T-helper 2 cell (primary cell): ENCODE measurements around the gene KRTAP10-1.

Experiments
- DNase-seq, 5 experiments: peaks; one replicate each; pipeline versions ENCODE4 v3.0.0 to v3.0.0-alpha.2; 2012 to 2022

Gene KRTAP10-1

GRCh38 chr21:44527156-44527982, 12.6 kb downstream of the KRTAP10-1 start:
- peak in 1 of 5 experiments; percentile 7 for DNase-seq

GRCh38 chr21:44526096-44526997, 13.6 kb downstream of the KRTAP10-1 start:
- DNase-seq: peak in 1 of 5 experiments; percentile 2

- DNase-seq: no peak
Measured at GRCh38 chr21:44525391-44526095, 14.5 kb downstream of the KRTAP10-1 start.

- DNase-seq: no peak
Measured at GRCh38 chr21:44524414-44525371, 15.3 kb downstream of the KRTAP10-1 start.

- DNase-seq: no peak
Measured at GRCh38 chr21:44523567-44524413, 16.2 kb downstream of the KRTAP10-1 start.

- DNase-seq: no peak
Measured at GRCh38 chr21:44522753-44523204, 17.2 kb downstream of the KRTAP10-1 start.

GRCh38 chr21:44521928-44522752, 17.9 kb downstream of the KRTAP10-1 start:
- DNase-seq: no peak

- DNase-seq: no peak
Measured at GRCh38 chr21:44521301-44521927, 18.6 kb downstream of the KRTAP10-1 start.

- DNase-seq: peak in 1 of 5 experiments; percentile 7
Measured at GRCh38 chr21:44520326-44521300, 19.4 kb downstream of the KRTAP10-1 start.

GRCh38 chr21:44519346-44520325, 20.4 kb downstream of the KRTAP10-1 start:
- DNase-seq: peak in 1 of 5 experiments; percentile 4

- no peak for DNase-seq
Measured at GRCh38 chr21:44518686-44519085, 21.3 kb downstream of the KRTAP10-1 start.

GRCh38 chr21:44517175-44517899, 22.7 kb downstream of the KRTAP10-1 start:
- DNase-seq: peak in 1 of 5 experiments; percentile 18

GRCh38 chr21:44516828-44517174, 23.2 kb downstream of the KRTAP10-1 start:
- no peak for DNase-seq

GRCh38 chr21:44516342-44516741, 23.7 kb downstream of the KRTAP10-1 start:
- no peak for DNase-seq

- DNase-seq: no peak
Measured at GRCh38 chr21:44515359-44516165, 24.4 kb downstream of the KRTAP10-1 start.
